Endothelial cell of umbilical vein (primary cell): ENCODE data around the gene KCNJ4. TPM values are rescaled to one million over a fixed set of nuclear protein-coding genes. Genes with fewer than 3 reads are reported as not detected.

Experiments
- BruUV-seq: library from RNA; stranded (reverse); fragments of 400-500 nt; replicated peaks from 2 replicates; lab custom pipeline; 2021; lab: Mats Ljungman, UMichigan
- CTCF ChIA-PET: fragments of 300-600, 350-600 bp; sonication (Branson Sonifier 250); formaldehyde crosslinking; loops from one replicate; lab custom pipeline; 2021; ENCODE audit warnings: antibody characterized with exemption, inconsistent platforms; lab: Charles Lee
- POLR2A ChIA-PET: fragments of 300-600, 350-600 bp; sonication (Branson Sonifier 250); formaldehyde crosslinking; loops from one replicate; lab custom pipeline; 2021; ENCODE audit warnings: antibody characterized with exemption, inconsistent platforms; lab: Charles Lee
- DNase-seq: peaks from one replicate; pipeline ENCODE4 v3.0.0-alpha.2; 2011; ENCODE audit warnings: low read depth, low spot score
- FAIRE-seq: peaks from 2 replicates; lab custom pipeline; 2011; peaks lifted over from hg19 to GRCh38; lab: Jason Lieb, UNC
- H2AFZ ChIP-seq: 2 replicates; pipeline ENCODE4 v1.6.0; 2012; ENCODE audit warnings: low read depth, low read length, control low read depth, inconsistent platforms
- H3K27ac ChIP-seq: 2 replicates; pipeline ENCODE4 v1.5.1; 2011; ENCODE audit warnings: low read depth, mild to moderate bottlenecking, control low read depth, low read length, moderate library complexity; ENCODE audit not compliant: insufficient read depth
- H3K27me3 ChIP-seq, 2 experiments: 2 replicates each; pipeline versions ENCODE4 v1.6.0 to v1.6.1; 2011; ENCODE audit warnings: low read length in 2 of 2, mixed read lengths in 1 of 2; ENCODE audit not compliant: control insufficient read depth in 2 of 2, insufficient read depth in 2 of 2
- H3K36me3 ChIP-seq, 2 experiments: 2 replicates in 1 of 2; 3 replicates in 1 of 2; pipeline ENCODE4 v1.5.1; 2011; ENCODE audit warnings: low read length in 2 of 2, mild to moderate bottlenecking in 1 of 2, moderate library complexity in 1 of 2; ENCODE audit not compliant: control insufficient read depth in 2 of 2, insufficient read depth in 2 of 2; ENCODE audit errors: extremely low read depth in 1 of 2
- H3K4me1 ChIP-seq: 3 replicates; pipeline ENCODE4 v1.5.1; 2011; ENCODE audit warnings: mild to moderate bottlenecking, low read length; ENCODE audit not compliant: control insufficient read depth, insufficient read depth; ENCODE audit errors: extremely low read depth
- H3K4me2 ChIP-seq: 2 replicates; pipeline ENCODE4 v1.6.1; 2011; ENCODE audit warnings: low read length, control low read depth, mixed read lengths; ENCODE audit not compliant: insufficient read depth
- H3K4me3 ChIP-seq, 3 experiments: fragments of 200-600 bp in 1 of 3; sonication (generic), shearing (Covaris generic) in 1 of 3; replicated peaks in 1 of 3; 2 replicates each; pipeline ENCODE4 v1.5.1; 2011 to 2016; ENCODE audit warnings: control low read depth in 3 of 3, low read length in 3 of 3, mild to moderate bottlenecking in 2 of 3, inconsistent platforms in 1 of 3, low read depth in 1 of 3, moderate library complexity in 1 of 3; ENCODE audit not compliant: insufficient read depth in 1 of 3
- H3K79me2 ChIP-seq: 2 replicates; pipeline ENCODE4 v1.6.0; 2012; ENCODE audit warnings: low read length, inconsistent platforms; ENCODE audit not compliant: control insufficient read depth, insufficient read depth
- H3K9ac ChIP-seq: replicated peaks from 2 replicates; pipeline ENCODE3; 2011; ENCODE audit warnings: low read length, control low read depth; ENCODE audit not compliant: insufficient read depth; ENCODE audit errors: extremely low read depth
- H3K9me1 ChIP-seq: replicated peaks from 3 replicates; pipeline ENCODE4 v1.6.0; 2011; ENCODE audit warnings: mild to moderate bottlenecking, low read length; ENCODE audit not compliant: control insufficient read depth, insufficient read depth; ENCODE audit errors: extremely low read depth
- H3K9me3 ChIP-seq: replicated peaks from 2 replicates; pipeline ENCODE4 v1.5.1; 2012; ENCODE audit warnings: low read length, inconsistent platforms; ENCODE audit not compliant: control insufficient read depth, insufficient read depth
- H4K20me1 ChIP-seq: replicated peaks from 2 replicates; pipeline ENCODE3; 2011; ENCODE audit warnings: mild to moderate bottlenecking, low read length; ENCODE audit not compliant: control insufficient read depth, insufficient read depth; ENCODE audit errors: extremely low read depth
- CTCF ChIP-seq, 2 donors: IDR thresholded peaks; 1 replicate in 1 of 2; 2 replicates in 1 of 2; pipeline ENCODE4 v1.5.1; 2011; ENCODE audit warnings: low read length in 2 of 2, mild to moderate bottlenecking in 2 of 2, moderate library complexity in 2 of 2, control low read depth in 1 of 2, inconsistent platforms in 1 of 2, low read depth in 1 of 2; ENCODE audit not compliant: insufficient read depth in 1 of 2; ENCODE audit errors: extremely low read depth in 1 of 2
- EZH2 ChIP-seq: IDR thresholded peaks from 2 replicates; pipeline ENCODE4 v1.6.1; 2012; ENCODE audit warnings: borderline replicate concordance, low read depth, mild to moderate bottlenecking, moderate library complexity, low read length, inconsistent platforms; ENCODE audit not compliant: severe bottlenecking
- FOS ChIP-seq: IDR thresholded peaks from 2 replicates; pipeline ENCODE4 v1.6.1; 2011; ENCODE audit warnings: mild to moderate bottlenecking, low read length, moderate library complexity, borderline replicate concordance; ENCODE audit not compliant: insufficient read depth
- GATA2 ChIP-seq: IDR thresholded peaks from 2 replicates; pipeline ENCODE4 v1.7.0; 2011; ENCODE audit warnings: low read depth, mild to moderate bottlenecking, moderate library complexity, mixed read lengths, low read length; ENCODE audit not compliant: insufficient read length, insufficient read depth
- JUN ChIP-seq: IDR thresholded peaks from 2 replicates; pipeline ENCODE4 v1.6.1; 2011; ENCODE audit warnings: borderline replicate concordance, low read depth; ENCODE audit not compliant: insufficient read length, insufficient read depth
- MYC ChIP-seq: IDR thresholded peaks from one replicate; pipeline ENCODE4 v1.6.1; 2011; ENCODE audit warnings: mild to moderate bottlenecking, low read depth, low read length
- POLR2A ChIP-seq: IDR thresholded peaks from 2 replicates; pipeline ENCODE4 v1.6.1; 2012; ENCODE audit warnings: low read depth, mild to moderate bottlenecking, control low read depth, low read length
- POLR2AphosphoS5 ChIP-seq: IDR thresholded peaks from 2 replicates; pipeline ENCODE4 v1.6.1; 2012; ENCODE audit warnings: low read depth, mild to moderate bottlenecking, control low read depth, low read length, moderate library complexity; ENCODE audit not compliant: insufficient read depth
- dilution Hi-C: fragments of 300-500 bp; cut with MboI; formaldehyde crosslinking; loops from one replicate; pipeline ENCODE4 v1.15.0; 2019; ENCODE audit warnings: low sequenced_read_pairs; ENCODE audit not compliant: extremely low pct_ligation_motif_present
- intact Hi-C: fragments of 100-400 bp; cut with micrococcal nuclease; formaldehyde crosslinking; loops from one replicate; pipeline ENCODE4 v1.10.0; 2022
- polyA plus RNA-seq, 4 experiments: library from polyadenylated mRNA; depleted of rRNA in 3 of 4; stranded (reverse) in 3 of 4; unstranded in 1 of 4; fragments of >200 nt; gene quantifications; 2 replicates each; pipeline versions ENCODE4 v1.2.1 to v1.2.3, GENCODE V29; 2011 to 2012; ENCODE audit warnings: missing spikeins in 1 of 4
- total RNA-seq: library from RNA; stranded (reverse); gene quantifications from 2 replicates; pipeline ENCODE4 v1.2.3, GENCODE V29; 2021
- TF ChIP-seq, protein P1 (sequence below): IDR thresholded peaks from 2 replicates; pipeline ENCODE4 v1.6.1; 2011; ENCODE audit not compliant: insufficient read depth, insufficient read length

The KCNJ4 gene
- total and polyA plus RNA-seq, 2 donors (not counting 3 experiments of a cell fraction or from before 2014, with no cell fraction given) = not detected

DNA sequence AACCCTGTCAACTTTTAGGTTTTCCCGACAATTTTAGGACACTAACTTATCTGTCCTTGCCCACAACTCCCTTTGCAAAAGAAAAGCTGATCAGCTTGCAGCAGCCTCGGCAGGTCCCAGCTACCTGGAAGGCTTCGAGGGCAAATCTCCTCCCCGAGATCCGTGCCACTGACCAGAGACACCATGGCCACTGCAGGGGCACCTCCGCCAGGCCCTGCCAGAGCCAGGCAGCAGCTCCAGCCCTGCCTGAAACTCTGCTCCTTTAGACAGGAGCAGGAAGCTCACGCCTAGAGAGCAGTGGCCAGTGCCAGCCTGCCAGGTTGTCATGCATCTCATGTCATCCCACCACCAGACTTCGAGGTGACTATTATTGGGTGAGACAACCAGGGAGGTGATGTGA, 21.1 kb downstream of the KCNJ4 start:
- Histone ChIP-seq H3K9ac (no peak overlapping the region), H3K27me3 (no peaks in the 10 kb centered on the region), H3K79me2 (no peaks in the 10 kb centered on the region), H4K20me1 (no peaks in the 10 kb centered on the region), H3K36me3 (no peaks in the 10 kb centered on the region), H3K4me3 (no peak overlapping the region), H3K4me1 (no peaks in the 10 kb centered on the region), H3K9me1 (no peaks in the 10 kb centered on the region), H3K9me3 (no peaks in the 10 kb centered on the region), H2AFZ (no peak overlapping the region), H3K4me2 (no peak overlapping the region), H3K27ac (no peak overlapping the region)
- DNase-seq (no peak), FAIRE-seq (no peak)
- CTCF ChIA-PET = interaction anchor here (0.6 to 2.8 kb wide), 4 partner anchors 20 to 381 kb away, joined by 4 to 8 read pairs (median 7); no protein-coding TSS in a partner anchor
- no TSS peak for BruUV-seq
- POLR2A ChIA-PET = no interaction called here
- dilution Hi-C loops = no loop called here
- no peak for TF ChIP-seq POLR2AphosphoS5
- TF ChIP-seq POLR2A = no peak
- no peak for TF ChIP-seq GATA2
- TF ChIP-seq MYC = no peak
- no peak for TF ChIP-seq FOS
- TF ChIP-seq JUN = no peak
- TF ChIP-seq, protein P1, sequence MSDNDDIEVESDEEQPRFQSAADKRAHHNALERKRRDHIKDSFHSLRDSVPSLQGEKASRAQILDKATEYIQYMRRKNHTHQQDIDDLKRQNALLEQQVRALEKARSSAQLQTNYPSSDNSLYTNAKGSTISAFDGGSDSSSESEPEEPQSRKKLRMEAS = no peak
- no peak for TF ChIP-seq EZH2
- TF ChIP-seq CTCF (IDR thresholded peaks at IDR 0.05; ENCODE audit: extremely low read depth in 1 of 2, insufficient read depth in 1 of 2, low read depth in 1 of 2, low read length in 2 of 2) = no peak
- intact Hi-C loops = no loop called here
